Colonic mucosa (tissue), 4 donors: Measurements from ENCODE around the gene VAMP2. TPM values are rescaled to one million over a fixed set of nuclear protein-coding genes. Genes with fewer than 3 reads are reported as not detected.

Experiments used
- DNase-seq: peaks from one replicate; pipeline ENCODE4 v3.0.0-alpha.2; 2020
- H3K27ac ChIP-seq: fragments of 200-600 bp; one replicate; pipeline ENCODE4 v1.8.0; 2021
- H3K27me3 ChIP-seq: fragments of 200-600 bp; one replicate; pipeline ENCODE4 v1.8.0; 2021
- H3K36me3 ChIP-seq: fragments of 200-600 bp; one replicate; pipeline ENCODE4 v1.8.0; 2021
- H3K4me1 ChIP-seq: fragments of 200-600 bp; one replicate; pipeline ENCODE4 v1.8.0; 2021; ENCODE audit warnings: mild to moderate bottlenecking
- H3K4me3 ChIP-seq: fragments of 200-600 bp; one replicate; pipeline ENCODE4 v1.8.0; 2021
- H3K9ac ChIP-seq, 2 donors: one replicate each; pipeline ENCODE4 v1.7.0; 2013; ENCODE audit warnings: control low read depth in 2 of 2, low read depth in 2 of 2, low read length in 2 of 2
- H3K9me3 ChIP-seq: fragments of 200-600 bp; one replicate; pipeline ENCODE4 v1.8.0; 2021
- CTCF ChIP-seq: fragments of 200-600 bp; IDR thresholded peaks from one replicate; pipeline ENCODE4 v1.8.0; 2022; ENCODE audit warnings: antibody characterized with exemption, mild to moderate bottlenecking
- intact Hi-C: fragments of 100-400 bp; cut with DNase I; formaldehyde crosslinking; loops from one replicate; pipeline ENCODE4 v1.14.1; 2022
- total RNA-seq, 2 donors: library from RNA; stranded (reverse); fragmentation: NEBNext Ultra II Directional in 1 of 2; extraction: Animal tissue kit (Norgen Biotek cat#: 25700) in 1 of 2; gene quantifications; one replicate each; pipeline ENCODE4 v1.2.1, GENCODE V29; 2021
- donor health status: healthy.
- donor health status: DM: no; HTN: no; CAD: no.
- donor health status: DM: no; HTN: no; CAD: no.

VAMP2 gene
- total RNA-seq, 2 donors from 2014 or later, result 34.0 to 38.8 TPM

GRCh38 chr17:8163978-8164814 lies 1.4 kb upstream of the VAMP2 start:
- no peak for TF ChIP-seq CTCF
- no peak overlapping the region for H3K4me3 ChIP-seq
- H3K9me3 ChIP-seq, result no peaks in the 10 kb centered on the region
- H3K9ac ChIP-seq, result peak overlapping the region; percentile 48 to 88
- peak overlapping the region; percentile 98 for H3K27ac ChIP-seq
- intact Hi-C loops, result no loop called here
- H3K27me3 ChIP-seq, result no peaks in the 10 kb centered on the region
- peaks cover 22% of the 10 kb centered on the region for H3K4me1 ChIP-seq
- no peaks in the 10 kb centered on the region for H3K36me3 ChIP-seq
- peak; percentile 88 for DNase-seq

GRCh38 chr17:8162997-8163977 lies 539 bp upstream of the VAMP2 start:
- Histone ChIP-seq H3K4me3 (peak overlapping the region; percentile 96), H3K4me1 (peaks cover 22% of the 10 kb centered on the region), H3K36me3 (no peaks in the 10 kb centered on the region), H3K9ac (peak overlapping the region; percentile 88 to 100), H3K9me3 (no peaks in the 10 kb centered on the region), H3K27ac (peak overlapping the region; percentile 98), H3K27me3 (no peaks in the 10 kb centered on the region)
- no peak for TF ChIP-seq CTCF
- intact Hi-C loops, result no loop called here
- DNase-seq, result peak; percentile 44

- no peak for TF ChIP-seq CTCF
- peaks cover 22% of the 10 kb centered on the region for H3K4me1 ChIP-seq
- H3K9ac ChIP-seq, result peak overlapping the region; percentile 98 to 100
- H3K27ac ChIP-seq, result peak overlapping the region; percentile 98
- DNase-seq, result no peak
- no peaks in the 10 kb centered on the region for H3K9me3 ChIP-seq
- H3K4me3 ChIP-seq, result peak overlapping the region; percentile 96
- no peaks in the 10 kb centered on the region for H3K36me3 ChIP-seq
- no peaks in the 10 kb centered on the region for H3K27me3 ChIP-seq
- intact Hi-C loops, result no loop called here
Observed at GRCh38 chr17:8161289-8162232, 1.2 kb downstream of the VAMP2 start.

- TF ChIP-seq CTCF, result no peak
- no peaks in the 10 kb centered on the region for H3K27me3 ChIP-seq
- peaks cover 22% of the 10 kb centered on the region for H3K4me1 ChIP-seq
- no peak for DNase-seq
- peak overlapping the region; percentile 98 for H3K27ac ChIP-seq
- intact Hi-C loops, result no loop called here
- no peak overlapping the region for H3K4me3 ChIP-seq
- H3K9ac ChIP-seq, result peak overlapping the region; percentile 53 to 98
- no peaks in the 10 kb centered on the region for H3K36me3 ChIP-seq
- H3K9me3 ChIP-seq, result no peaks in the 10 kb centered on the region
Observed at GRCh38 chr17:8160741-8161221, 2.0 kb downstream of the VAMP2 start.
